HepG2 (cell line): ENCODE results near the gene PRICKLE2. TPM values are rescaled to one million over a fixed set of nuclear protein-coding genes. Genes with fewer than 3 reads are reported as not detected.

Experiments used
- ATAC-seq: fragments of 200-7000 bp; cut with Tn5 transposase; 3 replicates; pipeline ENCODE4 v1.9.1; 2020; ENCODE audit warnings: mild to moderate bottlenecking, moderate library complexity
- BruUV-seq: library from RNA; stranded (reverse); fragments of 400-500 nt; replicated peaks from 2 replicates; lab custom pipeline; 2021; lab: Mats Ljungman, UMichigan
- CTCF ChIA-PET: fragments of 300-600 bp; formaldehyde crosslinking; extraction: SDS; loops from one replicate; lab custom pipeline; 2021; ENCODE audit warnings: low total read pairs, inconsistent platforms, low intra/inter-chr PET ratio; lab: Yijun Ruan, JAX
- POLR2A ChIA-PET: fragments of 350-600 bp; sonication (Branson Sonifier 250); formaldehyde crosslinking; loops from one replicate; lab custom pipeline; 2020; ENCODE audit warnings: antibody characterized with exemption, inconsistent platforms; lab: Yijun Ruan, JAX
- DNase-seq: peaks from one replicate; pipeline ENCODE4 v3.0.0-alpha.2; 2015; ENCODE audit warnings: low spot score
- FAIRE-seq: peaks from 3 replicates; lab custom pipeline; 2011; peaks lifted over from hg19 to GRCh38; lab: Jason Lieb, UNC
- H2AFZ ChIP-seq: one replicate; pipeline ENCODE4 v1.6.1; 2011; ENCODE audit warnings: low read length, inconsistent platforms
- H3K27ac ChIP-seq: fragments of 300-600 bp; 3 replicates; pipeline ENCODE4 v1.8.0; 2011; ENCODE audit warnings: mixed run types, mild to moderate bottlenecking, mixed read lengths, low read length, inconsistent platforms; ENCODE audit not compliant: insufficient read depth; ENCODE audit errors: extremely low read length
- H3K27me3 ChIP-seq, 2 experiments: fragments of 200-600 bp in 1 of 2; 2 replicates in 1 of 2; 3 replicates in 1 of 2; pipeline versions ENCODE4 v1.6.0 to v1.8.0; 2011; ENCODE audit warnings: low read length in 2 of 2, mild to moderate bottlenecking in 2 of 2, moderate library complexity in 2 of 2, inconsistent platforms in 1 of 2; ENCODE audit not compliant: insufficient read depth in 2 of 2, control insufficient read depth in 1 of 2
- H3K36me3 ChIP-seq, 2 experiments: fragments of 200-600 bp in 1 of 2; replicated peaks in 1 of 2; 2 replicates in 1 of 2; 3 replicates in 1 of 2; pipeline versions ENCODE4 v1.5.1 to v1.8.0; 2011; ENCODE audit warnings: low read length in 2 of 2, inconsistent platforms in 1 of 2; ENCODE audit not compliant: insufficient read depth in 2 of 2, control insufficient read depth in 1 of 2
- H3K4me1 ChIP-seq: 2 replicates; pipeline ENCODE4 v1.5.1; 2012; ENCODE audit warnings: low read length, inconsistent platforms; ENCODE audit not compliant: insufficient read depth
- H3K4me2 ChIP-seq: 2 replicates; pipeline ENCODE4 v1.6.0; 2011; ENCODE audit warnings: low read depth, low read length, inconsistent platforms
- H3K4me3 ChIP-seq, 3 experiments: fragments of 200-600 bp in 1 of 3; sonication (generic), shearing (Covaris generic) in 1 of 3; replicated peaks in 1 of 3; 2 replicates each; pipeline ENCODE4 v1.5.1; 2011 to 2016; ENCODE audit warnings: low read length in 3 of 3, inconsistent platforms in 2 of 3, low read depth in 2 of 3, mild to moderate bottlenecking in 2 of 3, control low read depth in 1 of 3, mixed read lengths in 1 of 3; ENCODE audit not compliant: insufficient read depth in 1 of 3
- H3K79me2 ChIP-seq: one replicate; pipeline ENCODE4 v1.6.1; 2011; ENCODE audit warnings: low read length, inconsistent platforms; ENCODE audit not compliant: insufficient read depth
- H3K9ac ChIP-seq: 2 replicates; pipeline ENCODE4 v1.6.0; 2011; ENCODE audit warnings: mild to moderate bottlenecking, low read depth, low read length, inconsistent platforms; ENCODE audit not compliant: insufficient read depth
- H3K9me3 ChIP-seq: 2 replicates; pipeline ENCODE4 v1.5.1; 2012; ENCODE audit warnings: mild to moderate bottlenecking, low read length
- H4K20me1 ChIP-seq: 2 replicates; pipeline ENCODE4 v1.6.0; 2011; ENCODE audit warnings: inconsistent platforms, mild to moderate bottlenecking, low read length, moderate library complexity; ENCODE audit not compliant: insufficient read depth
- CHCHD3 ChIP-seq: sonication (generic); formaldehyde crosslinking; IDR thresholded peaks from 2 replicates; pipeline ENCODE4 v1.8.0; 2022; ENCODE audit warnings: mild to moderate bottlenecking, missing genetic modification reagents, moderate library complexity
- EHMT2 ChIP-seq: fragments of 200-600 bp; sonication (generic); IDR thresholded peaks from 2 replicates; pipeline ENCODE4 v1.7.0; 2017; ENCODE audit warnings: antibody characterized with exemption, low read depth, low read length, borderline replicate concordance
- ETV5 ChIP-seq: IDR thresholded peaks from 2 replicates; pipeline ENCODE4 v1.6.1; 2018; ENCODE audit warnings: missing biosample characterization, missing genetic modification reagents, inconsistent platforms, borderline replicate concordance
- HNF4G ChIP-seq, 2 experiments: sonication (generic) in 1 of 2; formaldehyde crosslinking in 1 of 2; IDR thresholded peaks; 2 replicates each; pipeline versions ENCODE4 v1.4.0 to v1.6.1; 2011 to 2020; ENCODE audit warnings: borderline replicate concordance in 2 of 2, low read depth in 2 of 2, mild to moderate bottlenecking in 2 of 2, low read length in 1 of 2, missing genetic modification reagents in 1 of 2, moderate library complexity in 1 of 2
- MAFG ChIP-seq: sonication (generic); formaldehyde crosslinking; IDR thresholded peaks from 2 replicates; pipeline ENCODE4 v1.5.1; 2020; ENCODE audit warnings: mild to moderate bottlenecking, missing genetic modification reagents
- MED8 ChIP-seq: sonication (generic); formaldehyde crosslinking; IDR thresholded peaks from 2 replicates; pipeline ENCODE4 v1.8.1; 2023; ENCODE audit warnings: mild to moderate bottlenecking, missing genetic modification reagents; ENCODE audit not compliant: insufficient replicate concordance
- MTF2 ChIP-seq: sonication (generic); formaldehyde crosslinking; IDR thresholded peaks from 2 replicates; pipeline ENCODE4 v1.5.0; 2020; ENCODE audit warnings: missing genetic modification reagents, borderline replicate concordance
- SUZ12 ChIP-seq: fragments of 150-350 bp; IDR thresholded peaks from 2 replicates; pipeline ENCODE4 v1.6.1; 2014; ENCODE audit warnings: low read depth, low read length
- TSC22D2 ChIP-seq: sonication (generic); formaldehyde crosslinking; IDR thresholded peaks from 2 replicates; pipeline ENCODE4 v1.5.1; 2020; ENCODE audit warnings: missing genetic modification reagents, mild to moderate bottlenecking, borderline replicate concordance
- ZBTB38 ChIP-seq: sonication (generic); formaldehyde crosslinking; IDR thresholded peaks from 2 replicates; pipeline ENCODE4 v1.5.1; 2020; ENCODE audit warnings: mild to moderate bottlenecking, missing genetic modification reagents
- ZC3H13 ChIP-seq: sonication (generic); formaldehyde crosslinking; IDR thresholded peaks from 2 replicates; pipeline ENCODE4 v1.8.1; 2023; ENCODE audit warnings: mild to moderate bottlenecking, missing genetic modification reagents, moderate library complexity
- ZNF136 ChIP-seq: sonication (generic); formaldehyde crosslinking; IDR thresholded peaks from 2 replicates; pipeline ENCODE4 v1.8.1; 2022; ENCODE audit warnings: low read depth, mild to moderate bottlenecking, moderate library complexity, missing genetic modification reagents
- ZNF138 ChIP-seq: sonication (generic); formaldehyde crosslinking; IDR thresholded peaks from 2 replicates; pipeline ENCODE4 v1.5.0; 2020; ENCODE audit warnings: mild to moderate bottlenecking, low read depth, missing genetic modification reagents
- WGBS: methylation state at CpG from one replicate; pipeline ENCODE4 v1.1.6; 2017; ENCODE audit warnings: low lambda C conversion rate; 5-methylcytosine and 5-hydroxymethylcytosine counted together
- in situ Hi-C: cut with HindIII; loops from 2 replicates; pipeline ENCODE4 v1.10.0; 2017; ENCODE audit warnings: low pct_unique_long_range_greater_than_20kb; ENCODE audit not compliant: extremely low pct_ligation_motif_present
- intact Hi-C: fragments of 100-400 bp; cut with micrococcal nuclease; formaldehyde crosslinking; loops from one replicate; pipeline ENCODE4 v1.10.0; 2022; ENCODE audit not compliant: unreplicated experiment
- polyA plus RNA-seq, 8 experiments: library from polyadenylated mRNA; depleted of rRNA in 3 of 8; stranded (reverse) in 7 of 8; unstranded in 1 of 8; fragments of >200 nt; fragmentation: Illumina TruSeq in 4 of 8; extraction: Trizol in 4 of 8; gene quantifications; 2 replicates each; pipeline versions ENCODE4 v1.2.1 to v1.2.3, GENCODE V29; 2011 to 2016; ENCODE audit warnings: low read depth in 4 of 8, missing spikeins in 1 of 8, mixed read lengths in 1 of 8; ENCODE audit not compliant: insufficient read depth in 1 of 8
- total RNA-seq, 5 experiments: library from RNA; depleted of rRNA; stranded (reverse); fragments of >200 nt; fragmentation: Illumina TruSeq; extraction: Trizol; gene quantifications; 2 replicates each; pipeline ENCODE4 v1.2.3, GENCODE V29; 2016; ENCODE audit warnings: low read depth in 1 of 5
- TF ChIP-seq, protein P1 (sequence below): sonication (generic); formaldehyde crosslinking; IDR thresholded peaks from 2 replicates; pipeline ENCODE4 v1.8.0; 2022; ENCODE audit warnings: missing genetic modification reagents, mild to moderate bottlenecking, moderate library complexity, borderline replicate concordance
- TF ChIP-seq, protein P2 (sequence below): sonication (generic); formaldehyde crosslinking; IDR thresholded peaks from 2 replicates; pipeline ENCODE4 v1.4.0; 2020; ENCODE audit warnings: missing genetic modification reagents
- TF ChIP-seq, protein P3 (sequence below): sonication (generic); formaldehyde crosslinking; IDR thresholded peaks from 2 replicates; pipeline ENCODE4 v1.5.0; 2020; ENCODE audit warnings: mild to moderate bottlenecking, missing genetic modification reagents

PRICKLE2 gene
- total and polyA plus RNA-seq, 2 of the 13 experiments (the other 11 are each of a cell fraction or from before 2014, with no cell fraction given), result 0.01 to 0.07 TPM

GRCh38 chr3:64215103-64215502, 10.2 kb downstream of the PRICKLE2 start:
- H3K79me2 ChIP-seq, result no peaks in the 10 kb centered on the region
- no peak for FAIRE-seq
- H3K9ac ChIP-seq, result no peak overlapping the region
- no peaks in the 10 kb centered on the region for H3K9me3 ChIP-seq
- no peak overlapping the region for H2AFZ ChIP-seq
- H4K20me1 ChIP-seq, result no peaks in the 10 kb centered on the region
- intact Hi-C loops, result no loop called here
- in situ Hi-C loops, result no loop called here
- no peak for DNase-seq
- no peak for ATAC-seq
- H3K4me2 ChIP-seq, result no peak overlapping the region
- CTCF ChIA-PET, result no interaction called here
- 5% methylated on average over 2 of the region's 2 CpGs for WGBS
- no peak for TF ChIP-seq ZNF136 (CRISPR knock-in tag)
- TF ChIP-seq ETV5 (CRISPR knock-in tag), result no peak
- no peak for TF ChIP-seq CHCHD3 (CRISPR knock-in tag)
- TF ChIP-seq HNF4G (IDR thresholded peaks at IDR 0.05; ENCODE audit: borderline replicate concordance, low read depth, low read length), result no peak
- no peak for TF ChIP-seq HNF4G (CRISPR knock-in tag; IDR thresholded peaks at IDR 0.05; ENCODE audit: borderline replicate concordance, low read depth)
- no peak for TF ChIP-seq ZNF138
- TF ChIP-seq MAFG (CRISPR knock-in tag), result no peak
- TF ChIP-seq, protein P1, sequence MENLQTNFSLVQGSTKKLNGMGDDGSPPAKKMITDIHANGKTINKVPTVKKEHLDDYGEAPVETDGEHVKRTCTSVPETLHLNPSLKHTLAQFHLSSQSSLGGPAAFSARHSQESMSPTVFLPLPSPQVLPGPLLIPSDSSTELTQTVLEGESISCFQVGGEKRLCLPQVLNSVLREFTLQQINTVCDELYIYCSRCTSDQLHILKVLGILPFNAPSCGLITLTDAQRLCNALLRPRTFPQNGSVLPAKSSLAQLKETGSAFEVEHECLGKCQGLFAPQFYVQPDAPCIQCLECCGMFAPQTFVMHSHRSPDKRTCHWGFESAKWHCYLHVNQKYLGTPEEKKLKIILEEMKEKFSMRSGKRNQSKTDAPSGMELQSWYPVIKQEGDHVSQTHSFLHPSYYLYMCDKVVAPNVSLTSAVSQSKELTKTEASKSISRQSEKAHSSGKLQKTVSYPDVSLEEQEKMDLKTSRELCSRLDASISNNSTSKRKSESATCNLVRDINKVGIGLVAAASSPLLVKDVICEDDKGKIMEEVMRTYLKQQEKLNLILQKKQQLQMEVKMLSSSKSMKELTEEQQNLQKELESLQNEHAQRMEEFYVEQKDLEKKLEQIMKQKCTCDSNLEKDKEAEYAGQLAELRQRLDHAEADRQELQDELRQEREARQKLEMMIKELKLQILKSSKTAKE, result no peak
- no peak for TF ChIP-seq SUZ12
- TF ChIP-seq TSC22D2 (CRISPR knock-in tag), result no peak
- TF ChIP-seq, protein P2, sequence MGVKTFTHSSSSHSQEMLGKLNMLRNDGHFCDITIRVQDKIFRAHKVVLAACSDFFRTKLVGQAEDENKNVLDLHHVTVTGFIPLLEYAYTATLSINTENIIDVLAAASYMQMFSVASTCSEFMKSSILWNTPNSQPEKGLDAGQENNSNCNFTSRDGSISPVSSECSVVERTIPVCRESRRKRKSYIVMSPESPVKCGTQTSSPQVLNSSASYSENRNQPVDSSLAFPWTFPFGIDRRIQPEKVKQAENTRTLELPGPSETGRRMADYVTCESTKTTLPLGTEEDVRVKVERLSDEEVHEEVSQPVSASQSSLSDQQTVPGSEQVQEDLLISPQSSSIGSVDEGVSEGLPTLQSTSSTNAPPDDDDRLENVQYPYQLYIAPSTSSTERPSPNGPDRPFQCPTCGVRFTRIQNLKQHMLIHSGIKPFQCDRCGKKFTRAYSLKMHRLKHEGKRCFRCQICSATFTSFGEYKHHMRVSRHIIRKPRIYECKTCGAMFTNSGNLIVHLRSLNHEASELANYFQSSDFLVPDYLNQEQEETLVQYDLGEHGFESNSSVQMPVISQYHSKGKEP (CRISPR knock-in tag), result no peak
- no peak for TF ChIP-seq MED8 (CRISPR knock-in tag)
- no peak for TF ChIP-seq EHMT2
- TF ChIP-seq ZBTB38, result no peak
- no peak for TF ChIP-seq MTF2
- TF ChIP-seq, protein P3, sequence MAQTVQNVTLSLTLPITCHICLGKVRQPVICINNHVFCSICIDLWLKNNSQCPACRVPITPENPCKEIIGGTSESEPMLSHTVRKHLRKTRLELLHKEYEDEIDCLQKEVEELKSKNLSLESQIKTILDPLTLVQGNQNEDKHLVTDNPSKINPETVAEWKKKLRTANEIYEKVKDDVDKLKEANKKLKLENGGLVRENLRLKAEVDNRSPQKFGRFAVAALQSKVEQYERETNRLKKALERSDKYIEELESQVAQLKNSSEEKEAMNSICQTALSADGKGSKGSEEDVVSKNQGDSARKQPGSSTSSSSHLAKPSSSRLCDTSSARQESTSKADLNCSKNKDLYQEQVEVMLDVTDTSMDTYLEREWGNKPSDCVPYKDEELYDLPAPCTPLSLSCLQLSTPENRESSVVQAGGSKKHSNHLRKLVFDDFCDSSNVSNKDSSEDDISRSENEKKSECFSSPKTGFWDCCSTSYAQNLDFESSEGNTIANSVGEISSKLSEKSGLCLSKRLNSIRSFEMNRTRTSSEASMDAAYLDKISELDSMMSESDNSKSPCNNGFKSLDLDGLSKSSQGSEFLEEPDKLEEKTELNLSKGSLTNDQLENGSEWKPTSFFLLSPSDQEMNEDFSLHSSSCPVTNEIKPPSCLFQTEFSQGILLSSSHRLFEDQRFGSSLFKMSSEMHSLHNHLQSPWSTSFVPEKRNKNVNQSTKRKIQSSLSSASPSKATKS (CRISPR knock-in tag), result no peak
- no peak for TF ChIP-seq ZC3H13 (CRISPR knock-in tag)
- H3K36me3 ChIP-seq, result no peaks in the 10 kb centered on the region
- POLR2A ChIA-PET, result no interaction called here
- BruUV-seq, result no TSS peak
- no peak overlapping the region for H3K4me3 ChIP-seq
- H3K4me1 ChIP-seq, result no peaks in the 10 kb centered on the region
- no peaks in the 10 kb centered on the region for H3K27me3 ChIP-seq
- H3K27ac ChIP-seq, result no peak overlapping the region
